ENCODE results near the gene PTP4A1.

The PTP4A1 gene

DNA sequence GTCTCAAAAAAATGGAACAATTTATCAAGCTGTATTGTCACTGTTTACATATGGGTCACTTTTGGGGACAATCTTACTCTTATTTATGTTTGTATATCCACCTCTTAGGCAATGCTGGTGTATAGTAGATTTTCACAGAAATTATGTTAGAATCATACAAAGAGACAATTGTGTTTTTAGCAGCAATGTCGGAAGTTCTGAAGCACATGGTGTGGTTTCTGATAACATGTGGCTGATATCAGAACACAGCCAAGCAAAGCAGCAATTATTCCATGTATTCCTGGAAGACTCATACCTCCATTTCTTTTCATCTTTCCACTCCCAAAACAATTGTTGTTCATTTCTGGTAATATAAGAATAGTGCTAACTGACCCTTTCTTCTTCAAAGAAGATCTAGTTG, 17.5 kb upstream of the PTP4A1 start:
- in situ Hi-C loops (cut with MboI; ENCODE audit: low sequenced_read_pairs): loop anchor here (25.0 kb wide), 1 partner anchor 192 kb away; no protein-coding TSS in a partner anchor

DNA sequence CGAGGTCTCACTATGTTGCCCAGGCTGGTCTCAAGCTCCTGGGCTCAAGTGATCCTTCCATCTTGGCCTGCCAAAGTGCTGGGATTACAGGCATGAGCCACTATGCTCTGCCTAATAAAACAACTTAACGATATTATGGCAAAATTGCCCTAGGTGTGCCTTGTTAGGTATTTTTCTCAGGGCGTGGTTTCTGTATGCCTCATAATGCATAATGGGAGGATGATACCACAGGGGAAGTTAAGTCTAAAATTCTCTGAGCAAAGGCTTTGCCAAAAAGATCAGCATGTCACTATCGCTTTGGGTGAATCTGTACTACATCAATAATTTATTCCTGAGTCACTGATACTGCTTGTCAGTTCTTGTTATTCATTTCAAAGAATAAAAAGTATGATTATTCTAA, 15.9 kb upstream of the PTP4A1 start:
- in situ Hi-C loops (cut with MboI; ENCODE audit: low sequenced_read_pairs): loop anchor here (25.0 kb wide), 1 partner anchor 194 kb away; no protein-coding TSS in a partner anchor

DNA sequence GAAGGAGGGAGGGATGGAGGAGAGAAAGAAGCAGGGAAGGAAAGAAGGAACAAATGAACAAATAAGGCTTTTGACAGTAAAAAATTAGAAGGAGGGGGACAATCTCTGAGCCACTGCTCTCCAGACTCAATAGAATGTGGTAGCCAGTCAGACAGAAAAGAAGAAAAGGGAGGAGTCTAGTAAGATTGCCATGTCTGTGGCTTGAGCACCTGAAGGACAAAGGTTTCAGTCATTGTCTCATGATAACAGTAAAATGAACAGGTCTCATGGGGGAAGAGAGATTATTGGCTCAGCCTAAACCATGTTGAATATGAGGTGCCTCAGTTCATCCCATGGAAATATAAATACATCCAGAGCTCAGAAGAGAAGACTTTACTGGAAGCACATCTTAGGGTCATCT, 14.0 kb upstream of the PTP4A1 start:
- in situ Hi-C loops (cut with MboI; ENCODE audit: low sequenced_read_pairs): loop anchor here (25.0 kb wide), 1 partner anchor 196 kb away; no protein-coding TSS in a partner anchor

DNA sequence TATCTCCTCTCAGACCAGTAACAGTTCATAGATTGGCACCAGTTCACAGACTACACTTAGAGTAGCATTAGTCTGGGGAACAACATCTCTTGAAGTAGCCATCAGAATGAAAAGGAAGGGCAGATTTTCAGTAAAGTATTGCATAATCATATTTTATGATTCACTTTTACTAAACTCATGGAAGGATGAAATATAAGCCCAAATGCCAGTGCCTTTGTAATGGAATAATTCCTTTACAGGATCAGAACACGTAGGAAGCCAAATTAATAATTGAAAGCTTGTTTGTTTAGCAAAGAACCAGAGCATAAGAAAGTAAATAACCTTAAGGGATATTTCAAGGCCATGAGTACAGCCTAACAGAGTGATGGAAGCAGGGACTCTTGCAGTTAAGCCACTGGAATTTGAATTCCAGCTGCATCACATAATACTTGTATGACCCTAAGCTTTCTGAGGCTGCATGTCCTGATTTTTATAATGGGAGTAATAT, 11.4 kb upstream of the PTP4A1 start:
- in situ Hi-C loops (cut with MboI; ENCODE audit: low sequenced_read_pairs): loop anchor here (25.0 kb wide), 1 partner anchor 199 kb away; no protein-coding TSS in a partner anchor

DNA sequence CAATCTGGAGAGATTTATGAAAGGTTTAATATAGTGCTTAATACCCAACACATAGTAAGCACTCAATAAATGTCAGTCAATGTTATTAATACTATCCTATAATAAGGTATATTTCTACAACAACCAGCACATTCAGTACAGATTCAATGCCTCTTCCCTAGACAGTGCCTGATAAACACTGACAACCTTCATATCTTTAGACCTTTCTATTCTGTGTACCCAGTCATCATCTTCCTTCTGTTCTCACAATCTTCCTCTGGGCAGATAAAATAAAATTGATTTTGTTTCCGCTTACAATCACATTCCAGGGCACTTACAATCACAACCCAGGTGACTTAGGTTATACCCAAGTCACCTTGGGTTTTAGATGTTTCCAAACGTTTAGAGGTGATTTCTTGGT, 11.0 kb upstream of the PTP4A1 start:
- in situ Hi-C loops (cut with MboI; ENCODE audit: low sequenced_read_pairs): loop anchor here (25.0 kb wide), 1 partner anchor 199 kb away; no protein-coding TSS in a partner anchor

DNA sequence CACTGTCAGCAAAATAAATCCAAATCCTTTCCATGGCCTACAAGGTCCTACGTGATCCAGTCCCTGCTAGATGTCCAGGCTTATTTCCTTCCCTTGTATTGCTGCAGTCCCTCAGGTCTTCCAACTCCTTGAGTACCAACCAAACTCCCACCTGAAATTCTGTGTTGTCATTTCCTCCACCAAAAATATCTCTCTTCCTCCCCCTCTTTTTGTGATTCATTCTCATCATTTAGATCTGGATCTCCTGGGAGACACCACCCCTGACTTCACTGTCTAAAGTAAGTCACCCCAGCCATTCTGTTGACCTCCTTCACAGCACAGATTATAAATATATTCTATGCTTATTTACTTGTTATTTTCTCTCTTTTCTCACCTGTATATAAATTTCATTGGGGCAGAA, 9.0 kb upstream of the PTP4A1 start:
- in situ Hi-C loops (cut with MboI; ENCODE audit: low sequenced_read_pairs): loop anchor here (25.0 kb wide), 1 partner anchor 201 kb away; no protein-coding TSS in a partner anchor

DNA sequence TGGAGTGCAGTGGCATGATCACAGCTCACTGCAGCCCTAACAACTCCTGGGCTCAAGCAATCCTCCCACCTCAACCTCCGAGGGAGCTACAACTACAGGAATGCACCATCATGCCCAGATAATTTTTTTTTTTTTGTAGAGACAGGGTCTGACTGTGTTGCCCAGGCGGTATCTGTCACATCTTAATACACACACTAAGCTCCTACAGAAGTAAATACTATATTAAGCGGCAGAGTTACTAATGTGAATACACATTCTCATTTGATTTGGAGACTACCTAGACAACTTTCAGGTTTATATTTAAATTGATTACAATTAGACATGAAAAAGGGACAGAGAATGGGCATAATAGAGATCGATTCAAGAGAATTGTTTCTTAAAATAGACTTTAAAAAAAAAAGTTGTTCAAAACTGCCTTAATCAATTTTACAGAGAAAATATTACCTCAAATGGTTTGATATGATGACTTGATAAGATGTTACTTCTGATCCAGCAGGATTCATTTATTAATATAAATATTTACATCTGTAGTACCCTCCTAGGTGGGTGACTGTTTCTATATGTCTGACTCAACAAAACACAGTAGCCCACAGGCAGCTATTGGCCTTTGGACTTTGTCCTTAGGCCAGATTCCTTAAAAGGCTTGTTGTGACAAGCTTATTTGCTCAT, 7.1 kb upstream of the PTP4A1 start:
- in situ Hi-C loops (cut with MboI; ENCODE audit: low sequenced_read_pairs): loop anchor here (25.0 kb wide), 1 partner anchor 203 kb away; no protein-coding TSS in a partner anchor

DNA sequence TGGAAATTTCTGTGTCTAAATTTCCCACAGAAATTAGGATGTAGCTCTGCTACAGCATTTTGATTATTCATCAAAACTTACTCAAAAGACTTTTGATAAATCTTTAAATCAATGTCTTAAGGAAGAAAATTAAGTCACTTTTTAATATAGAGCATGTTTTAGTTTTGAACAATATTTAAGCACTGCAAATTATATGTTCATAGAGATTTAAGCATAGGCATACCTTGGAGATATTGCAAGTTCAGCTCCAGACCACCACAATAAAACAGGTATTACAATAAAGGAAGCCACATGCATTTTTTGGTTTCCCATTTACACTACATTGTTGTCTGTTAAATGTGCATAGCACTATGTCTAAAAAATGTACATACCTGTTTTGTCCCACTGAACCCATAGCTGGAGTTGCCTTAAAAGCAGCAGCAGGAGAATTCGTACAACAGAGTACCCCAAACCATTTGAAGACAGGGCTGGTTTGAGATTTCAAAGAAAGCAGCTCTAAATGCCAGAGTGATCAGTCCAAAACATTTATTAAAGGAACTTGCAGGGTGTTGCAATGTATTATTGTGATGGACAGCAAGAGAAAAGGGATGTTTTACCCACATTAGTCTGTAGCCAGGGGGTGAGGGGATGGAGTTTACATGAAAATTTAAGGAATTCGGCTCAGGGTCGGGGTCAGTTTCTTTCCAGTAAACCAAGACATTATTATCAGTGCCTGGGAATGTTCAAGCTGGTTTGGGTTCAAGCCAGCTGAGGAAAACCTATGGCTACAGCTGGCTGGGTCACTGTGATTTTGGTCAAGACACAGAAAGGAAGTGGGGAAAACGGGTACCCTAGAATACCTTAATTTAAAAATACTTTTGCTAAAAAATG, 6.3 kb upstream of the PTP4A1 start:
- in situ Hi-C loops (cut with MboI; ENCODE audit: low sequenced_read_pairs): loop anchor here (25.0 kb wide), 1 partner anchor 204 kb away; no protein-coding TSS in a partner anchor

DNA sequence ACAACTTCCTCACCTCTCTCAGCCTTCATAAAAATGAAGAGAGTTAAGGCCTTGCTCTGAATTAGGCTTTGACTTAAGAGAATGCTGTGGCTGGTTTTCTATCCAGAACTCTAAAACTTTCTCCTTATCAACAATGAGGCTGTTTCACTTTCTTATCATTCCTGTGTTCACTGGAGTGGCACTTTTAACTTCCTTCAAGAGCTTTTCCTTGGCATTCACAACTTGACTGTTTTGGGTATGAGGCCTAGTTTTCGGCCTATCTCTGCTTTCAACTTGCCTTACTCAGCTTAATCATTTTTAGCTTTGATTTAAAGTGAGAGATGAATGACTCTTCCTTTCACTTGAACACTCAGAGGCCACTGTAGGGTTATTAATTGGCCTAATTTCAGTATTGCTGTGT, 4.3 kb upstream of the PTP4A1 start:
- in situ Hi-C loops (cut with MboI; ENCODE audit: low sequenced_read_pairs): loop anchor here (25.0 kb wide), 1 partner anchor 206 kb away; no protein-coding TSS in a partner anchor

DNA sequence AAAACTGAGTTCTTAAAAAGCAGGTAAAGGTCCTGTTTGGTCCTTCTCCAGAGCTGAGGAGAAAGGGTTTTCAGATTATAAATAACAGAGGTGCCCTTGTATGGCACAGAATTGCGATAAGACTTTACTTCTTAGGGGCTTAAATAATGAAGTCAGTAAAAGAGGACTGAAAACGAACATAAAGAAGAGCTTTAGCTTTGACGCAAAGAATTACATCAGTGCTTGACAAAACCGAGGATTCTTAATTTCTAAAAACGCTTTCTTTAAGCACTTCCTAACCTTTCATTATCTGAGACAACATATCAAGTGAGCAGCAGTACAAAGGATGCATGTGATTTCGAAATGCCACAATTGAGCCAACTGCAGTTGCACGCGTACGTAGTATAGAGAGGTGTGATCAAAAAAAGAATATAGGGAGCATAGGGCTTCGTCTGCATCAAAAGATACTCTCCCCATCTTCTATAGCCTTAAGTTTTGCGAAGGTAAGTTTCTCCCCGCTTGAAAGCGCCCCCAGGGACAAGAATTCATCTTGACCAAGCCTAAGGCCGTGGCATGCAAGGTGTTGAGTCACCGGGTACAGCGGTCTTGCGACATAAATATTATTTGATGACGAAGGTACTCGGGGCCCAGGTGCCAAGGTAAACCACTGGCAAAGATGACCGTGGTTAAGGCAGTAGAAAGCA, 778 bp upstream of the PTP4A1 start:
- in situ Hi-C loops (cut with MboI; ENCODE audit: low sequenced_read_pairs): loop anchor here (25.0 kb wide), 1 partner anchor 209 kb away; no protein-coding TSS in a partner anchor

DNA sequence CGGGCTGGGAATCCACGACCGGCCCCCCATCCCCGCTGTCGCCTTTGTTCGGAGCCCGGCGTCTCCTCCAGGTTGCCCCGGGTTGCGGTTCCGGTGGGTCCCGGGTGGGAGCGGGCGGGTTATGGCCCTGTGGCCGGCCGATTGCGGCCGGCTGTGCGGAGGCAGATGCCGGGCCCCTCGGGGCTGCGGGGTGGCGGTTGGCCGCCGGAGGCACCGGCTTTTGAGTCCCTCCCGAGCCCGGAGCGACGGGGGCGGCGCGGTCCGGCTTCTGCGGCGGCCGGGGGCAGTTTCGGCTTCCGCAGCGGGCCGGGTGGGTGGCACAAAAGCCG, 431 bp downstream of the PTP4A1 start:
- in situ Hi-C loops (cut with MboI; ENCODE audit: low sequenced_read_pairs): loop anchor here (25.0 kb wide), 1 partner anchor 210 kb away; no protein-coding TSS in a partner anchor

DNA sequence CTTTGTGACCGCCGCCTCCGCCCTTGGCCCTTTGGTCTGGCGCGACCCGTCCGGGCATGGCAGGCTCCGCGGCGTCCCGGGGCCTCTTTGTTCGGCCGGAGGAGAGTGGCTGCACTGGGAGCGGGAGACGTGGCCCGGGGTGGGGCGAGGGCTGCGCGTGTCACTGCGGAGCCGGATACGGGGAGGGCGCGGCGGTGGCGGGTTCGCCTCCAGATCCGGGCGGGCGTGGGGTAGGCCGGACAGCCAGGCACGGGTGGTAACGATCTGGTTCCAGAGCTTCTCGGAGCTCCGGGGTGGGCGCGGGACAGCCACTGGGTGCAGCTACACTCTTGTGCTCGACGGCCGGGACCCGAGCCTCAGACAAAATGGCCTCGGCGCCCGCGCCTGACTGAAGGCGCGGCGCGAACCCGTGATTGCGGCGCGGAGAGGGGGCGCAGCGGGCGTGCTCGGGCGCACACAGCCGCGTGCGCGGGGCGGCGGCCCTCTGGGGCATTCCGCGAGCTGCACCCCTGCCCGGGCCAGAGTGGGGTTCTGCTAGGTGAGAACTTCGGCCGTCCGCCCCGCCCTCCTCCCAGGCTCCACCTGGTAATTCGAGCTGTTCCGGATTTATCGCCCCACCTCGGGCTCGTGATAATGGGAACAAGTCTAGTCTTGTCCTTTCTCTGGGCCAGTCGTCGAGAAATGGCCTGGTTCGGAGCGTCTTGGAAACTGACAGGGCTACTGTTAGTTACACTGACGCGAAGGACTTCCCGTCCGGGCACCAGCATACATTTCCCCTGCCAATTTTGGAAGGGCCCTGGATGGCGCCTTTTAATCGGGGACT, 1.0 kb downstream of the PTP4A1 start:
- in situ Hi-C loops (cut with MboI; ENCODE audit: low sequenced_read_pairs): loop anchor here (25.0 kb wide), 1 partner anchor 211 kb away; no protein-coding TSS in a partner anchor

DNA sequence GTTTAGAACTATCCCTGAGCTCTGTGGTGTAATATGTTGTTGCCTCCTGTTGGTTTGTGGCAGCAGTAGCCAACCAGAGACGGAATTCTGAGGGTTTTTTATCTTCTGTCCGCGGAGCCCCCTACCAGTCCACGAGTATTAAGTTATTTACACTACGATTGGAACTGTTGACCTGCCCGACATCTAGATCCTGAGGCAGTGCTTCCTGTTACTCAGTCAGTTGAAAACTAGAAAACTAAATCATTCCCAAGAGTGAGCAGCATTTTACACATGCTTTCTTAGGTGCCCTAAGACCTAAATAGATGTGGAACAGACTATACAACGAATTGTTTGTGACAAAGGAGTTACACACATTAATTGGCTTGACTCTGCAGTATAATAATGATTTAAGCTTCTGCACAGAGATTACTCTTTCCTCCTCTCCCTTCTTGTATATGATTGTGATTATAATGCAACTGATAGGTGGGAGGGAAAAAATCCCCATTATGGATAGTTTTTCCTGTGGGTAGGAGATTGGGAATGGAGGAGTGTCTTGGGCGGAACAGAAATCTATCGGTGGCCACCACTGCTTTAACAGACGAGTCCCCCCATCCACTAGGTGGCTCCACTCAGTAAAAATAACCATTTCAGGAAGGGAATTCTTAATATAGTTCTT, 1.7 kb downstream of the PTP4A1 start:
- in situ Hi-C loops (cut with MboI; ENCODE audit: low sequenced_read_pairs): loop anchor here (25.0 kb wide), 1 partner anchor 212 kb away; no protein-coding TSS in a partner anchor

DNA sequence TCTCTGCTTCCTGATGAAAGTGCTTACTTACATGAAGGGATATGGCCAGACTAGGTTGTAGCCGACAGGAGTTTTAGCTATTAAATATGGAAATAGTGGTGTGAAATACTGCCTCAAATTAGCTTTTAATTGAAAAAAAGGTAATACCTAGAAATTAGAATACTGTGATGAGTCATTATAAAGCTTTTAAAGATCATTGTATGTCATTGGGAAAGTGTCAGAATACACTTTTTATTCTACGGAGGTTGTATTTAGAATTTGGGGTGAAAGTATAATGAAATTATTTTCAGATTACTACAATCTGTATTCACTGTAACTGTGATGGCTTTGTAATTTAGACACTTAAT, 2.2 kb downstream of the PTP4A1 start:
- in situ Hi-C loops (cut with MboI; ENCODE audit: low sequenced_read_pairs): loop anchor here (25.0 kb wide), 1 partner anchor 212 kb away; no protein-coding TSS in a partner anchor

DNA sequence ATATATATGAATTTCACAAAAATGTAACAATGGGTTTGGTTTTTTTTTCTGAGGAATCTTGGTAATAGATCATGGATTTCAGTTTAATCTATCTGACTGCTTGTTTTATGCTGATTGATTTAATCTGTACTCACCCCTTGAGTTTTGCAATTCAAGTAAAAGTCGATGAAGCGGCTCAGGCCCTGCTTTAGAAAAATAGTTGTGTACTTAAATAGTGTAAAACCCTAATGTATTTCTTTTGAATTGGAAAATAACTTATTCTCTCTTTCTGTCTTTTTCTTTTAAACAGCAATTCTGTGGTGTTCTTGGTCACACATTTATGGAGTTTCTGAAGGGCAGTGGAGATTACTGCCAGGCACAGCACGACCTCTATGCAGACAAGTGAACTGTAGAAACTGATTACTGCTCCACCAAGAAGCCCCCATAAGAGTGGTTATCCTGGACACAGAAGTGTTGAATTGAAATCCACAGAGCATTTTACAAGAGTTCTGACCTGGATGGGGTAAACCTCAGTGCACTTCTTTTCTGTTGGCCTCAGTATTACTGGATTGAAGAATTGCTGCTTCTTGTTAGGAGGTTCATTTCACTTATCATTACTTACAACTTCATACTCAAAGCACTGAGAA, 4.0 kb downstream of the PTP4A1 start:
- in situ Hi-C loops (cut with MboI; ENCODE audit: low sequenced_read_pairs): loop anchor here (25.0 kb wide), 1 partner anchor 186 kb away; no protein-coding TSS in a partner anchor

DNA sequence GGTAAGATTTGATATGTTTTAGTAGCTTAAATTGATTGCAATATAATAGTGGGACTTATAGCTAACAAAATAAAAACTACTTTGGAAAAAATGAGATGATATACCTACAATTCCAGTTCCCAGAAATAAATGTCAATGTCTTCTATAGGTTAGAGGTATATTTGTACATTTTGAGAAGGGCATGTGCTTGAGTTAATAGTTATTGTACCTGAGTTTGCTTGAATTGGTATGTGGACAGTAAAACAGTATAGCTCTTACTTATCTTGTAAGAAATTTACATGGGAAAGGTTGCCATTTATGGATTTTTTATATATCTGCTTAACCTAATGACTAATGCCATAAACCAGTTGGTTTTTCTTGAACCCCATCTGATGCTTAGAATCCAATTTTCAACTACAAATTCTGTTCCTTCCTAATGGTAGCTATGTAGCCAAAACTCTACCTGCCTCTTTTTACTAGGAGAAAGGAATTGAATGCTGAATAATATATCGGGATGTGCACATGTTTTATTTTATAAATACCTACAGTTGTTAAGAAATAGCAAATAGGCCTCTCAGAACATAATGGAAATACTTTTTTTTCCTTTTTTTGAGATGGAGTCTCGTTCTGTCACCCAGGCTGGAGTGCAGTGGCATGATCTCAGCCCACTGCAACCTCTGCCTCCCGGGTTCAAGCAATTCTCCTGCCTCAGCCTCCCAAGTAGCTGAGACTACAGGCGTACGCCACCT, 4.9 kb downstream of the PTP4A1 start:
- in situ Hi-C loops (cut with MboI; ENCODE audit: low sequenced_read_pairs): loop anchor here (25.0 kb wide), 1 partner anchor 185 kb away; no protein-coding TSS in a partner anchor

DNA sequence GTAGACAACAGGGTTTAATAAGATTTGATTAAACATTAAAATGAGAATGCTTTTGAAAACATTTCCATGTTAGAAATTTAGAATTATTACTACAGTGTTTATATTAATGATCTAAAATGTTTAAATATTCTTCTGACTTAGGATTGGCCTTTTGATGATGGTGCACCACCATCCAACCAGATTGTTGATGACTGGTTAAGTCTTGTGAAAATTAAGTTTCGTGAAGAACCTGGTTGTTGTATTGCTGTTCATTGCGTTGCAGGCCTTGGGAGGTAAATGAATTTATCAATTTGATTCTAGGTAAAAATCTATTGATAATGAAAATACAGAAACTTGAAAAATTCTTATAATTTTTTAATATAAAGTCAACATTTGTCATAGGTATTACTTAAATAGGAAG, 6.5 kb downstream of the PTP4A1 start:
- in situ Hi-C loops (cut with MboI; ENCODE audit: low sequenced_read_pairs): loop anchor here (25.0 kb wide), 1 partner anchor 184 kb away; no protein-coding TSS in a partner anchor

Data from HL-60/S4 (cell line).